ENCODE measurements around the gene PRRC2A. TPM values are rescaled to one million over a fixed set of nuclear protein-coding genes. Genes with fewer than 3 reads are reported as not detected.

PRRC2A gene
- total RNA-seq, 1 experiment from 2014 or later = 509 TPM

DNA sequence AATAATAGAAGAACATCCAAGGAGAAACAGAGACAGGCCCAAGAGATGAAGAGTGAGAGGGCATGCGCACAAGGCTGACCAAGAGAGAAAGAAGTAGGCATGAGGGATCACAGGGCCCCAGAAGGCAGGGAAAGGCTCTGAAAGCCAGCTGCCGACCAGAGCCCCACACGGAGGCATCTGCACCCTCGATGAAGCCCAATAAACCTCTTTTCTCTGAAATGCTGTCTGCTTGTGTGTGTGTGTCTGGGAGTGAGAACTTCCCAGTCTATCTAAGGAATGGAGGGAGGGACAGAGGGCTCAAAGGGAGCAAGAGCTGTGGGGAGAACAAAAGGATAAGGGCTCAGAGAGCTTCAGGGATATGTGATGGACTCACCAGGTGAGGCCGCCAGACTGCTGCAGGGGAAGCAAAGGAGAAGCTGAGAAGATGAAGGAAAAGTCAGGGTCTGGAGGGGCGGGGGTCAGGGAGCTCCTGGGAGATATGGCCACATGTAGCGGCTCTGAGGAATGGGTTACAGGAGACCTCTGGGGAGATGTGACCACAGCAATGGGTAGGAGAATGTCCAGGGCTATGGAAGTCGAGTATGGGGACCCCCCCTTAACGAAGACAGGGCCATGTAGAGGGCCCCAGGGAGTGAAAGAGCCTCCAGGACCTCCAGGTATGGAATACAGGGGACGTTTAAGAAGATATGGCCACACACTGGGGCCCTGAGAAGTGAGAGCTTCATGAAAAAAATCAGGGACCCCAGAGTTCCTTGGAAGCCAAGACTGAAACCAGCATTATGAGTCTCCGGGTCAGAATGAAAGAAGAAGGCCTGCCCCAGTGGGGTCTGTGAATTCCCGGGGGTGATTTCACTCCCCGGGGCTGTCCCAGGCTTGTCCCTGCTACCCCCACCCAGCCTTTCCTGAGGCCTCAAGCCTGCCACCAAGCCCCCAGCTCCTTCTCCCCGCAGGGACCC, 46.1 kb upstream of the PRRC2A start:
- no peaks in the 10 kb centered on the region for H3K9me3 Mint-ChIP-seq (ENCODE audit: low read depth, unreplicated experiment)
- CTCF ChIA-PET = interaction anchor here (0.5 to 2.3 kb wide), 6 partner anchors 9 to 27 kb away, joined by 3 to 8 read pairs (median 4); partner anchors contain the start of gene NFKBIL1

DNA sequence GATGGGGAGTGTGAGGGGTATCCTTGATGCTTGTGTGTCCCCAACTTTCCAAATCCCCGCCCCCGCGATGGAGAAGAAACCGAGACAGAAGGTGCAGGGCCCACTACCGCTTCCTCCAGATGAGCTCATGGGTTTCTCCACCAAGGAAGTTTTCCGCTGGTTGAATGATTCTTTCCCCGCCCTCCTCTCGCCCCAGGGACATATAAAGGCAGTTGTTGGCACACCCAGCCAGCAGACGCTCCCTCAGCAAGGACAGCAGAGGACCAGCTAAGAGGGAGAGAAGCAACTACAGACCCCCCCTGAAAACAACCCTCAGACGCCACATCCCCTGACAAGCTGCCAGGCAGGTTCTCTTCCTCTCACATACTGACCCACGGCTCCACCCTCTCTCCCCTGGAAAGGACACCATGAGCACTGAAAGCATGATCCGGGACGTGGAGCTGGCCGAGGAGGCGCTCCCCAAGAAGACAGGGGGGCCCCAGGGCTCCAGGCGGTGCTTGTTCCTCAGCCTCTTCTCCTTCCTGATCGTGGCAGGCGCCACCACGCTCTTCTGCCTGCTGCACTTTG, 45.1 kb upstream of the PRRC2A start, which contains the start of gene TNF:
Gene TNF (plus strand): TSS at position 231 of the 567 bp plus-strand sequence. CDS start 177 bp downstream, at position 408.
- H3K36me3 Mint-ChIP-seq (ENCODE audit: insufficient read depth, unreplicated experiment) = no peaks in the 10 kb centered on the region
- BruUV-seq (replicated peaks) = no TSS peak
- H3K4me3 Mint-ChIP-seq (ENCODE audit: low read depth, unreplicated experiment) = no peak within 1 kb of the TSS
- intact Hi-C loops (cut with micrococcal nuclease; ENCODE audit: unreplicated experiment) = no loop called here
- H3K27ac Mint-ChIP-seq (ENCODE audit: unreplicated experiment) = no peak within 1 kb of the TSS
- no peak for DNase-seq
- H3K4me1 Mint-ChIP-seq (ENCODE audit: low read depth, unreplicated experiment) = peaks cover 2% of the 10 kb centered on the region
- TF ChIP-seq, protein P1, sequence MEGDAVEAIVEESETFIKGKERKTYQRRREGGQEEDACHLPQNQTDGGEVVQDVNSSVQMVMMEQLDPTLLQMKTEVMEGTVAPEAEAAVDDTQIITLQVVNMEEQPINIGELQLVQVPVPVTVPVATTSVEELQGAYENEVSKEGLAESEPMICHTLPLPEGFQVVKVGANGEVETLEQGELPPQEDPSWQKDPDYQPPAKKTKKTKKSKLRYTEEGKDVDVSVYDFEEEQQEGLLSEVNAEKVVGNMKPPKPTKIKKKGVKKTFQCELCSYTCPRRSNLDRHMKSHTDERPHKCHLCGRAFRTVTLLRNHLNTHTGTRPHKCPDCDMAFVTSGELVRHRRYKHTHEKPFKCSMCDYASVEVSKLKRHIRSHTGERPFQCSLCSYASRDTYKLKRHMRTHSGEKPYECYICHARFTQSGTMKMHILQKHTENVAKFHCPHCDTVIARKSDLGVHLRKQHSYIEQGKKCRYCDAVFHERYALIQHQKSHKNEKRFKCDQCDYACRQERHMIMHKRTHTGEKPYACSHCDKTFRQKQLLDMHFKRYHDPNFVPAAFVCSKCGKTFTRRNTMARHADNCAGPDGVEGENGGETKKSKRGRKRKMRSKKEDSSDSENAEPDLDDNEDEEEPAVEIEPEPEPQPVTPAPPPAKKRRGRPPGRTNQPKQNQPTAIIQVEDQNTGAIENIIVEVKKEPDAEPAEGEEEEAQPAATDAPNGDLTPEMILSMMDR (IDR thresholded peaks at IDR 0.05; ENCODE audit: unreplicated experiment) = no peak
- H3K9me3 Mint-ChIP-seq (ENCODE audit: low read depth, unreplicated experiment) = no peaks in the 10 kb centered on the region
- CTCF ChIA-PET = interaction anchor here (1.0 to 1.4 kb wide), 3 partner anchors 21 to 28 kb away, joined by 3 to 5 read pairs (median 4); partner anchors contain the start of gene NFKBIL1
- H3K27me3 Mint-ChIP-seq (ENCODE audit: unreplicated experiment) = peaks cover 53% of the 10 kb centered on the region

More for the DNA sequence above, 46.1 kb upstream of the PRRC2A start:
- BruUV-seq (replicated peaks) = no TSS peak
- DNase-seq = no peak
- intact Hi-C loops (cut with micrococcal nuclease; ENCODE audit: unreplicated experiment) = no loop called here
- Mint-ChIP-seq H3K4me1 (ENCODE audit: low read depth, unreplicated experiment) (no peaks in the 10 kb centered on the region), H3K27ac (ENCODE audit: unreplicated experiment) (no peak overlapping the region), H3K36me3 (ENCODE audit: insufficient read depth, unreplicated experiment) (no peaks in the 10 kb centered on the region), H3K27me3 (ENCODE audit: unreplicated experiment) (peaks cover 58% of the 10 kb centered on the region), H3K4me3 (ENCODE audit: low read depth, unreplicated experiment) (no peak overlapping the region)
- TF ChIP-seq, protein P1 (IDR thresholded peaks at IDR 0.05; ENCODE audit: unreplicated experiment) = no peak

DNA sequence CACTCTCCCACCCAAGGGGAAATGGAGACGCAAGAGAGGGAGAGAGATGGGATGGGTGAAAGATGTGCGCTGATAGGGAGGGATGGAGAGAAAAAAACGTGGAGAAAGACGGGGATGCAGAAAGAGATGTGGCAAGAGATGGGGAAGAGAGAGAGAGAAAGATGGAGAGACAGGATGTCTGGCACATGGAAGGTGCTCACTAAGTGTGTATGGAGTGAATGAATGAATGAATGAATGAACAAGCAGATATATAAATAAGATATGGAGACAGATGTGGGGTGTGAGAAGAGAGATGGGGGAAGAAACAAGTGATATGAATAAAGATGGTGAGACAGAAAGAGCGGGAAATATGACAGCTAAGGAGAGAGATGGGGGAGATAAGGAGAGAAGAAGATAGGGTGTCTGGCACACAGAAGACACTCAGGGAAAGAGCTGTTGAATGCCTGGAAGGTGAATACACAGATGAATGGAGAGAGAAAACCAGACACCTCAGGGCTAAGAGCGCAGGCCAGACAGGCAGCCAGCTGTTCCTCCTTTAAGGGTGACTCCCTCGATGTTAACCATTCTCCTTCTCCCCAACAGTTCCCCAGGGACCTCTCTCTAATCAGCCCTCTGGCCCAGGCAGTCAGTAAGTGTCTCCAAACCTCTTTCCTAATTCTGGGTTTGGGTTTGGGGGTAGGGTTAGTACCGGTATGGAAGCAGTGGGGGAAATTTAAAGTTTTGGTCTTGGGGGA, 44.4 kb upstream of the PRRC2A start:
- H3K4me1 Mint-ChIP-seq (ENCODE audit: low read depth, unreplicated experiment) = peaks cover 9% of the 10 kb centered on the region
- intact Hi-C loops (cut with micrococcal nuclease; ENCODE audit: unreplicated experiment) = no loop called here
- H3K36me3 Mint-ChIP-seq (ENCODE audit: insufficient read depth, unreplicated experiment) = peaks cover 5% of the 10 kb centered on the region
- no peak overlapping the region for H3K4me3 Mint-ChIP-seq (ENCODE audit: low read depth, unreplicated experiment)
- TF ChIP-seq, protein P1 (IDR thresholded peaks at IDR 0.05; ENCODE audit: unreplicated experiment) = no peak
- peaks cover 60% of the 10 kb centered on the region for H3K27me3 Mint-ChIP-seq (ENCODE audit: unreplicated experiment)
- H3K9me3 Mint-ChIP-seq (ENCODE audit: low read depth, unreplicated experiment) = no peaks in the 10 kb centered on the region
- CTCF ChIA-PET = interaction anchor here (0.6 to 1.8 kb wide), 7 partner anchors 14 to 384 kb away, joined by 3 to 5 read pairs (median 4); partner anchors contain the start of gene NFKBIL1
- DNase-seq = no peak
- H3K27ac Mint-ChIP-seq (ENCODE audit: unreplicated experiment) = no peak overlapping the region
- BruUV-seq (replicated peaks) = no TSS peak

Data from Calu3 (cell line).